ENCODE data around the gene AGPAT4.

Gene AGPAT4

GRCh38 chr6:161137839-161138542, 135.9 kb downstream of the AGPAT4 start:
- H3K27ac ChIP-seq (ENCODE audit: low read depth, low read length), result no peak overlapping the region
- peaks cover 10% of the 10 kb centered on the region; the same call in 1 of the 2 replicates for H3K4me1 ChIP-seq (ENCODE audit: control insufficient read depth, insufficient read depth, low read length)
- H3K4me3 ChIP-seq (ENCODE audit: low read depth, low read length), result no peak overlapping the region
- H3K27me3 ChIP-seq (ENCODE audit: control insufficient read depth, insufficient read depth, low read length), result no peaks in the 10 kb centered on the region
- no peak overlapping the region for H3K9ac ChIP-seq (ENCODE audit: low read length)
- peaks cover 69% of the 10 kb centered on the region for H3K36me3 ChIP-seq (ENCODE audit: control insufficient read depth, insufficient read depth, low read length)
- no peaks in the 10 kb centered on the region for H3K9me3 ChIP-seq (ENCODE audit: control insufficient read depth, insufficient read depth, low read depth, low read length)

- peaks cover 71% of the 10 kb centered on the region for H3K36me3 ChIP-seq (ENCODE audit: control insufficient read depth, insufficient read depth, low read length)
- no peak overlapping the region for H3K4me3 ChIP-seq (ENCODE audit: low read depth, low read length)
- H3K27me3 ChIP-seq (ENCODE audit: control insufficient read depth, insufficient read depth, low read length), result no peaks in the 10 kb centered on the region
- H3K9ac ChIP-seq (ENCODE audit: low read length), result no peak overlapping the region
- no peak overlapping the region for H3K27ac ChIP-seq (ENCODE audit: low read depth, low read length)
- peaks cover 10% of the 10 kb centered on the region; the same call in 1 of the 2 replicates for H3K4me1 ChIP-seq (ENCODE audit: control insufficient read depth, insufficient read depth, low read length)
- H3K9me3 ChIP-seq (ENCODE audit: control insufficient read depth, insufficient read depth, low read depth, low read length), result no peaks in the 10 kb centered on the region
These were observed 136.5 kb downstream of the AGPAT4 start for GRCh38 chr6:161137320-161137719.

GRCh38 chr6:161136655-161137054, 137.2 kb downstream of the AGPAT4 start:
- peaks cover 10% of the 10 kb centered on the region; the same call in 1 of the 2 replicates for H3K4me1 ChIP-seq (ENCODE audit: control insufficient read depth, insufficient read depth, low read length)
- H3K4me3 ChIP-seq (ENCODE audit: low read depth, low read length), result no peak overlapping the region
- peaks cover 71% of the 10 kb centered on the region for H3K36me3 ChIP-seq (ENCODE audit: control insufficient read depth, insufficient read depth, low read length)
- no peak overlapping the region for H3K27ac ChIP-seq (ENCODE audit: low read depth, low read length)
- H3K9ac ChIP-seq (ENCODE audit: low read length), result no peak overlapping the region
- no peaks in the 10 kb centered on the region for H3K27me3 ChIP-seq (ENCODE audit: control insufficient read depth, insufficient read depth, low read length)
- no peaks in the 10 kb centered on the region for H3K9me3 ChIP-seq (ENCODE audit: control insufficient read depth, insufficient read depth, low read depth, low read length)

GRCh38 chr6:161135695-161136591, 137.9 kb downstream of the AGPAT4 start:
- Histone ChIP-seq H3K4me1 (ENCODE audit: control insufficient read depth, insufficient read depth, low read length) (peaks cover 10% of the 10 kb centered on the region; the same call in 1 of the 2 replicates), H3K27me3 (ENCODE audit: control insufficient read depth, insufficient read depth, low read length) (no peaks in the 10 kb centered on the region), H3K27ac (ENCODE audit: low read depth, low read length) (no peak overlapping the region), H3K9ac (ENCODE audit: low read length) (no peak overlapping the region), H3K36me3 (ENCODE audit: control insufficient read depth, insufficient read depth, low read length) (peaks cover 73% of the 10 kb centered on the region), H3K9me3 (ENCODE audit: control insufficient read depth, insufficient read depth, low read depth, low read length) (no peaks in the 10 kb centered on the region), H3K4me3 (ENCODE audit: low read depth, low read length) (no peak overlapping the region)

DNA sequence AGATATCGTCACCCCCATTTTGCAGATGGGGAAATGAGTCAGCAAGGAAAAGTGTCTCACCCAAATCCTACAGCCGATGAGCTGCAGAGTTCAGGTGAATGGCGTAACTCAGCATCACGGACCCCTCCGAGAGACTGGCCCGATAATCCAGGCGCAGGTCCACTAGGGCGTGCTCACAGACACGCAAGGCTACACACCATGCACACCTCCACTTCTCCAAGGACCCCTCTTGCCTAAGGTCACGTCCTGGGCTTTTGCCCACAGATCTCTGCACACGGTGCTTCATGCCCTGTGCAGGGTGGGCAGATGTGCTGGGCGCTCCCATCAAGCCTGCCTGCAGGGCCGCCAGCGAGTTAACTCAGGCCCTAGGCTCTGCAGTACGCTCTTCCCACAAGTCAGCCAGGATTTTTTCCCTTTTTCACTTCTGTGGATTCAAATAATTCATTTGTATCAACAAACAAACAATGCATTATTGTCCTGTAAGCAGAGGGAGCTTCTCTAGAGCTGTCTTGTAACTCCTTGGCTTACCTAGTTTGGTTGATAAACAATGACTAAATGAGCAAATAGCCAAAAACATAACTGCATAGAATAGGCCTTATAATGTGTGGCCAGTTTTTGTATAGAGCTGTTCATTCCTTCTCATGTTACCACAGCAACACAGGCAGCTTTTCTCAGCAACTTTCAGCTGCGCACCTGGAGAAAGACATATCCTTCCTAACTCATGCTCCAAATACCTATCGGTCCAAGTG, 139.1 kb downstream of the AGPAT4 start:
- H3K27ac ChIP-seq (ENCODE audit: low read depth, low read length), result no peak overlapping the region
- no peaks in the 10 kb centered on the region for H3K27me3 ChIP-seq (ENCODE audit: control insufficient read depth, insufficient read depth, low read length)
- peaks cover 78% of the 10 kb centered on the region for H3K36me3 ChIP-seq (ENCODE audit: control insufficient read depth, insufficient read depth, low read length)
- H3K4me1 ChIP-seq (ENCODE audit: control insufficient read depth, insufficient read depth, low read length), result peaks cover 7% of the 10 kb centered on the region; the same call in 1 of the 2 replicates
- no peak overlapping the region for H3K9ac ChIP-seq (ENCODE audit: low read length)
- H3K9me3 ChIP-seq (ENCODE audit: control insufficient read depth, insufficient read depth, low read depth, low read length), result no peaks in the 10 kb centered on the region
- H3K4me3 ChIP-seq (ENCODE audit: low read depth, low read length), result no peak overlapping the region

DNA sequence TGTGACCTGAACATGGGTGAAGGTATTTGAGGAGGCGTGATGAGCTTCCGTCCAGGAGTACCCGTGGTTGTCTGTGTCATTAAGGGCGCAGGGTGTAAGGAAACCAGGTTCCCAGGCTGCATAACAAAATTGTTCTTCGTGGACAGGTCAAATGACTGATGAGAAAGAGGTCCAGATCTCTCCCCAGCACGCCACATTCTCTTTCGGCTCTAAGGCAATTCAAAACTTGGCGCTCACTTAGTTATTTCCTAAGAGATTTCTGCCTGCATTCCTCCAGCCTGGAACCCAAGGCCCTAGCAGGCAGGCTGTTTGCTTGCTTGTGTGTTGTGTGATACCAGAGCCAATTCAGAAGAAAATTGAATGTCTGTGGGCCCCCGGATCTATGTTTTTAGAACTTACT, 139.9 kb downstream of the AGPAT4 start:
- no peak overlapping the region for H3K4me3 ChIP-seq (ENCODE audit: low read depth, low read length)
- H3K9me3 ChIP-seq (ENCODE audit: control insufficient read depth, insufficient read depth, low read depth, low read length), result peaks cover 4% of the 10 kb centered on the region; the same call in 1 of the 2 replicates
- no peaks in the 10 kb centered on the region for H3K27me3 ChIP-seq (ENCODE audit: control insufficient read depth, insufficient read depth, low read length)
- H3K9ac ChIP-seq (ENCODE audit: low read length), result no peak overlapping the region
- peaks cover 7% of the 10 kb centered on the region; the same call in 1 of the 2 replicates for H3K4me1 ChIP-seq (ENCODE audit: control insufficient read depth, insufficient read depth, low read length)
- H3K36me3 ChIP-seq (ENCODE audit: control insufficient read depth, insufficient read depth, low read length), result peaks cover 74% of the 10 kb centered on the region
- H3K27ac ChIP-seq (ENCODE audit: low read depth, low read length), result no peak overlapping the region

DNA sequence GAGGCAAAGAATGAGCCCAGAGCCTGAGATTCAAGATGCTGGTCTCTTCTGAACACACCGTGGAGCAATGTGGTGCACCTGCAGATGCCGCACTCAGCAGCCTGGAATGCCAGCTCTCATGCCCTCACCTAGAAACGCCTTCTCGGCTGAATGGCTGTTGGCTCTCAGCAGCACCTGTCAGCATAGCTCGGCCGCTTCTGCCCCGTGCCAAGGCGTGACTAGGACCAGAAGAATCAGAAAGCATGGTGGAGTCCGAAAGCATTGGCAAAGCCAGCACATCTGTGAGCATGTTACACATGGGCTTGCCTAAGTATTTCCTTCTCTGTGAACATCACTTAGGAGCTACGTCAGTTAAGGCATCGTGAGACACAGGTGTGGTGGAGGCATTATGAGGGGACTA, 141.5 kb downstream of the AGPAT4 start:
- H3K4me3 ChIP-seq (ENCODE audit: low read depth, low read length), result no peak overlapping the region
- H3K27me3 ChIP-seq (ENCODE audit: control insufficient read depth, insufficient read depth, low read length), result no peaks in the 10 kb centered on the region
- peaks cover 69% of the 10 kb centered on the region for H3K36me3 ChIP-seq (ENCODE audit: control insufficient read depth, insufficient read depth, low read length)
- peaks cover 7% of the 10 kb centered on the region; the same call in 1 of the 2 replicates for H3K4me1 ChIP-seq (ENCODE audit: control insufficient read depth, insufficient read depth, low read length)
- H3K9me3 ChIP-seq (ENCODE audit: control insufficient read depth, insufficient read depth, low read depth, low read length), result peaks cover 12% of the 10 kb centered on the region; the same call in 1 of the 2 replicates
- H3K9ac ChIP-seq (ENCODE audit: low read length), result no peak overlapping the region
- no peak overlapping the region for H3K27ac ChIP-seq (ENCODE audit: low read depth, low read length)

GRCh38 chr6:161130967-161131766, 142.7 kb downstream of the AGPAT4 start:
- peaks cover 68% of the 10 kb centered on the region for H3K36me3 ChIP-seq (ENCODE audit: control insufficient read depth, insufficient read depth, low read length)

DNA sequence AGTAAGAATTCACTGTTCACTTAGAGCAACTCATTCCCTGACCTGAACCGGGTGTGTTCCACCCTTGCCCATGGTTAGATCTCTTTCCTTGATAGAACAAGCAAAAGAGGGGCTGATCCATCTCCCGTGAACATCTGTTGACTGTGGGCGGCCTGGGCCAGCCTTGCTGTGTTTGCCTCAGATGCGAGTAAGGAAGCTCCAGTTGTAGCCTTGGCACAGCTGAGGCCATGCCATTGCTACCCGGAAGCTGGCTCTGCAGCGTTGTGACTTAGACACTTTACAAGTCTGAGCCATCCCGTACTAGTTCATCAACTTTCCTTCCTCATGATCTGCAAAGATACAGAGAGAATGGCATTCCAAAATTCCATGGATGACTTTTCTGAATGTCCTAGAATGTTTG, 143.3 kb downstream of the AGPAT4 start:
- Histone ChIP-seq H3K4me1 (ENCODE audit: control insufficient read depth, insufficient read depth, low read length) (0 out of 2 replicates have a peak, but pooled peaks cover 2% of the 10 kb centered on the region), H3K27me3 (ENCODE audit: control insufficient read depth, insufficient read depth, low read length) (no peaks in the 10 kb centered on the region), H3K9ac (ENCODE audit: low read length) (no peak overlapping the region), H3K27ac (ENCODE audit: low read depth, low read length) (no peak overlapping the region), H3K4me3 (ENCODE audit: low read depth, low read length) (no peak overlapping the region), H3K36me3 (ENCODE audit: control insufficient read depth, insufficient read depth, low read length) (peaks cover 62% of the 10 kb centered on the region), H3K9me3 (ENCODE audit: control insufficient read depth, insufficient read depth, low read depth, low read length) (peaks cover 21% of the 10 kb centered on the region; the same call in 1 of the 2 replicates)

More at GRCh38 chr6:161130967-161131766, 142.7 kb downstream of the AGPAT4 start:
- Histone ChIP-seq H3K27ac (ENCODE audit: low read depth, low read length) (no peak overlapping the region), H3K27me3 (ENCODE audit: control insufficient read depth, insufficient read depth, low read length) (no peaks in the 10 kb centered on the region), H3K9me3 (ENCODE audit: control insufficient read depth, insufficient read depth, low read depth, low read length) (peaks cover 21% of the 10 kb centered on the region; the same call in 1 of the 2 replicates), H3K4me3 (ENCODE audit: low read depth, low read length) (no peak overlapping the region), H3K9ac (ENCODE audit: low read length) (no peak overlapping the region), H3K4me1 (ENCODE audit: control insufficient read depth, insufficient read depth, low read length) (0 out of 2 replicates have a peak, but pooled peaks cover 2% of the 10 kb centered on the region)

- H3K27ac ChIP-seq (ENCODE audit: low read depth, low read length), result no peak overlapping the region
- peaks cover 32% of the 10 kb centered on the region; the same call in 1 of the 2 replicates for H3K9me3 ChIP-seq (ENCODE audit: control insufficient read depth, insufficient read depth, low read depth, low read length)
- 0 out of 2 replicates have a peak, but pooled peaks cover 2% of the 10 kb centered on the region for H3K4me1 ChIP-seq (ENCODE audit: control insufficient read depth, insufficient read depth, low read length)
- no peaks in the 10 kb centered on the region for H3K27me3 ChIP-seq (ENCODE audit: control insufficient read depth, insufficient read depth, low read length)
- H3K36me3 ChIP-seq (ENCODE audit: control insufficient read depth, insufficient read depth, low read length), result peaks cover 45% of the 10 kb centered on the region
- no peak overlapping the region for H3K4me3 ChIP-seq (ENCODE audit: low read depth, low read length)
- H3K9ac ChIP-seq (ENCODE audit: low read length), result no peak overlapping the region
These were observed 145.1 kb downstream of the AGPAT4 start for GRCh38 chr6:161128680-161129196.

All from HUES6 (cell line).